ENCODE results near the gene TMEM63B.
"Not testable (repeated sequence)": the region's sequence is repeated elsewhere in the genome, so short reads cannot be mapped to it uniquely, and the experiment has no call there.

Gene TMEM63B

DNA sequence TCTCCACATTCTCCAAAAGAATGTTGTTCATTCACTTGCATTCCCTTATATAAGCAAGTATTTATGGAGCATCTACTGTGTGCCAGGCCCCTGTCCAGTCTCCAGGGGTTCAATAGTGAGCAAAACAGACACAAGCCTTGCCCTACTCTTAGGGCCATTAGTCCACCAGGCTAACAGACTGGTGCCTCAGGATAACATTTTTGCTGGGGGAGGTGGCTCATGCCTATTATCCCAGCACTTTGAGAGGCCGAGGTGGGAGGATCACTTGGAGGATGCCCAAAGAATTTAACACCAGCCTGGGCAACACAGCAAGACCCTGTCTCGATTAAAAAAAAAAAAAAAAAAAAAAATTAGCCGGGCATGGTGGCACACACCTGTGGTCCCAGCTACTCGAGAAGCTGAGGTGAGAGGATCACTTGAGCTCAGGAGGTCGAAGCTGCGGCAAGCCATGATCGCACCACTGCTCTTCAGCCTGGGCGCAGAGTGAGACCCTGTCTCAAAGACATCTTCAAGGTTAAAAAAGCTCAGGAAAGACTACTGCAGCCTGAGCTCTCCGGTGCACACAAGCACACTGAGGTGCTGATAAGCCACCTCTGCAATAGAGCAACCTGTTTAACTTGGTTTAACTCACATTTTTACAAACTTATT is 51.2 kb downstream of the TMEM63B start:
- POLR2A ChIA-PET, result no interaction called here
- TF ChIP-seq NFRKB (IDR thresholded peaks at IDR 0.05) (no peak), FOXA1 (IDR thresholded peaks at IDR 0.05) (no peak), BHLHE40 (IDR thresholded peaks at IDR 0.05; ENCODE audit: borderline replicate concordance) (no peak), LEF1 (IDR thresholded peaks at IDR 0.05; ENCODE audit: borderline replicate concordance) (no peak), SP1 (IDR thresholded peaks at IDR 0.05) (no peak), TARDBP (IDR thresholded peaks at IDR 0.05) (no peak)
- no peak for DNase-seq (ENCODE audit: extremely low spot score)
- CTCF ChIA-PET, result no interaction called here

DNA sequence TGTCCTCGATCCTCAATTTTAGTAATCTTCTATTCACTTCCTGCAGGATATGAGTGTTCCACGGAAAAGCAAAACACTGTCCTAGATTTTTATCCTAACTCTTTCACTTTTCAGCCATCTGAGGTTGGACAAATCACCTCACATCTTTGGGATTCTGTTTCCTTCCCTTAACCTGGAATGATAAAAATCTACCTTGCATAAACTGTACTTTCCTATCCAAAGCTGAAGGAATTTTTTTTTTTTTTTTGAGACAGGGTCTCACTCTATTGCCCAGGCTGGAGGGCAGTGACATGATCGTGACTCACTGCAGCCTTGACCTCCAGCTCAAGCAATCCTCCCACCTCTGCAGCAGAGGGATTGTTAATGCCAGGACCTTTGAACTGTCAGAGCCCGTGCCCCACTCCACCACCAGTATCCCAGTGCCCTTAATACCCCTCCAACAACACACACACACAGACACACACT is 51.8 kb downstream of the TMEM63B start:
- CTCF ChIA-PET, result no interaction called here
- POLR2A ChIA-PET, result no interaction called here
- TF ChIP-seq ZNF384 (IDR thresholded peaks at IDR 0.05) (no peak), FOXK2 (IDR thresholded peaks at IDR 0.05) (no peak), CTBP1 (IDR thresholded peaks at IDR 0.05; ENCODE audit: borderline replicate concordance) (no peak), TARDBP (IDR thresholded peaks at IDR 0.05) (no peak)
- DNase-seq (ENCODE audit: extremely low spot score), result no peak

DNA sequence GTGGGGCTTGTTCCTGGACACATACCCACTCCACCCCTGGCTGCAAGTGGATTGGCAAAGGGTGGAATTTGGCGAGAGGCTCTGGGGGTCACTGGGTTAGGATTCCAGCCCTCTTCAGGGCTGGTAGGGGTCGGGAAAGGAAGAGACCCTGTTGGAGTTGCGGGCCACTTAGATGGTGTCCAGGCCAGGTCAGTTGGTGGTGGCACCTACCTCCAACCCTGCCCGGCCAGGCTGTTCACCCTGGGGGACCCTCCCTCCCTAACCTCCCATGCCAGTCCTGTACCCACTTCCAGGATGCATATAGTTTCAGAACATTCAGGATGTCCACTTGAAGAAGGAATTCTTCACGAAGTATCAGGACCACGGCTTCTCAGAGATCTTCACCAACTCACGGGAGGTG is 52.3 kb downstream of the TMEM63B start:
- TF ChIP-seq FOXA1 (IDR thresholded peaks at IDR 0.05), result no peak
- ChIA-PET CTCF (no interaction called here), POLR2A (interaction anchor here (1.1 to 1.5 kb wide), 2 partner anchors 68 to 77 kb away, joined by 3 to 11 read pairs; partner anchors contain the start of gene HSP90AB1)
- no peak for DNase-seq (ENCODE audit: extremely low spot score)

DNA sequence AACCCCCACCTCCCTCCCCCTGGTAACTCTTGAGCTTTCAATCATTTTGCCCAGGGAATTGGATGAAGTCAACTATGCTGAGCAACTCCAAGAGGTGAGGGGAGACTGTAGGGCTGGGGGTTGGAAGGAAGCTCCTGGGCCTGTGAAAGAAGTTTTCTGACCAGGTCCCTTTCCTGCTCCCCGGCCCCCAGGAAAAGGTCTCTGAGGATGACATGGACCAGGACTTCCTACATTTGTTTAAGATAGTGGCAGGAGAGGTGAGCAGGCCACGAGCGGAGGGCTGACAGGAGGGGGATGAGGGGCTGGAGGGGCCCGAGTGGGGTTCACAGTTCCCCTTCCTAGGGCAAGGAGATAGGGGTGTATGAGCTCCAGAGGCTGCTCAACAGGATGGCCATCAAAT is 53.1 kb downstream of the TMEM63B start:
- no peak for DNase-seq (ENCODE audit: extremely low spot score)
- ChIA-PET POLR2A (interaction anchor here (1.1 to 1.5 kb wide), 2 partner anchors 67 to 76 kb away, joined by 3 to 11 read pairs; partner anchors contain the start of gene HSP90AB1), CTCF (interaction anchor here (1.0 kb wide), 1 partner anchor 57 kb away, joined by 3 read pairs; no protein-coding TSS in a partner anchor)
- TF ChIP-seq ARNT (IDR thresholded peaks at IDR 0.05) (no peak), FOXM1 (IDR thresholded peaks at IDR 0.05; ENCODE audit: borderline replicate concordance) (no peak), BHLHE40 (IDR thresholded peaks at IDR 0.05; ENCODE audit: borderline replicate concordance) (no peak), ELF4 (IDR thresholded peaks at IDR 0.05) (no peak), L3MBTL2 (conservative IDR thresholded peaks at IDR 0.05) (no peak), SP1 (IDR thresholded peaks at IDR 0.05) (no peak), HDGF (IDR thresholded peaks at IDR 0.05; ENCODE audit: borderline replicate concordance) (no peak), TARDBP (IDR thresholded peaks at IDR 0.05) (no peak), ZNF384 (IDR thresholded peaks at IDR 0.05) (no peak), CTBP1 (IDR thresholded peaks at IDR 0.05; ENCODE audit: borderline replicate concordance) (no peak), FOXA1 (IDR thresholded peaks at IDR 0.05) (no peak), NFRKB (IDR thresholded peaks at IDR 0.05) (no peak), FOXK2 (IDR thresholded peaks at IDR 0.05) (no peak)
- TF ChIP-seq, protein P1, sequence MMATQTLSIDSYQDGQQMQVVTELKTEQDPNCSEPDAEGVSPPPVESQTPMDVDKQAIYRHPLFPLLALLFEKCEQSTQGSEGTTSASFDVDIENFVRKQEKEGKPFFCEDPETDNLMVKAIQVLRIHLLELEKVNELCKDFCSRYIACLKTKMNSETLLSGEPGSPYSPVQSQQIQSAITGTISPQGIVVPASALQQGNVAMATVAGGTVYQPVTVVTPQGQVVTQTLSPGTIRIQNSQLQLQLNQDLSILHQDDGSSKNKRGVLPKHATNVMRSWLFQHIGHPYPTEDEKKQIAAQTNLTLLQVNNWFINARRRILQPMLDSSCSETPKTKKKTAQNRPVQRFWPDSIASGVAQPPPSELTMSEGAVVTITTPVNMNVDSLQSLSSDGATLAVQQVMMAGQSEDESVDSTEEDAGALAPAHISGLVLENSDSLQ (IDR thresholded peaks at IDR 0.05), result no peak

DNA sequence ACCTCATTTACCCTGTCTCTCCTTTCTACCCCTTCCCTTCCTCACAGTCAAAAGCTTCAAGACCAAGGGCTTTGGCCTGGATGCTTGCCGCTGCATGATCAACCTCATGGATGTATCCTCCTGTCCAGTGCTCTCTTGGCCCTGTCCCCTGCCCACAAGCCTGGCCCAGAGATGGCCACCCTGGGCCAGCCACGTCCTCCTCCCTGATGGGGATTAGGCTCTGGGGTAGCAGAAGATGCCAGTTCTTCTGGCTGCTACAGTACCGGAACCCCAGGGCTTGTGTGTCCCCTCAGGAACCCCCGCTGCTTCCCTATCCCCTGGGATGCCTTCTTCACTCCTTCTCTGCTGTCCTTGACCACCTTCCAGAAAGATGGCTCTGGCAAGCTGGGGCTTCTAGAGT is 53.5 kb downstream of the TMEM63B start:
- ChIA-PET CTCF (interaction anchor here (1.0 kb wide), 1 partner anchor 56 kb away, joined by 3 read pairs; no protein-coding TSS in a partner anchor), POLR2A (interaction anchor here (1.1 to 1.5 kb wide), 2 partner anchors 66 to 76 kb away, joined by 3 to 11 read pairs; partner anchors contain the start of gene HSP90AB1)
- no peak for DNase-seq (ENCODE audit: extremely low spot score)
- TF ChIP-seq, protein P1 (IDR thresholded peaks at IDR 0.05), result no peak
- TF ChIP-seq CTBP1 (IDR thresholded peaks at IDR 0.05; ENCODE audit: borderline replicate concordance) (no peak), TARDBP (IDR thresholded peaks at IDR 0.05) (no peak), ZNF384 (IDR thresholded peaks at IDR 0.05) (no peak)

DNA sequence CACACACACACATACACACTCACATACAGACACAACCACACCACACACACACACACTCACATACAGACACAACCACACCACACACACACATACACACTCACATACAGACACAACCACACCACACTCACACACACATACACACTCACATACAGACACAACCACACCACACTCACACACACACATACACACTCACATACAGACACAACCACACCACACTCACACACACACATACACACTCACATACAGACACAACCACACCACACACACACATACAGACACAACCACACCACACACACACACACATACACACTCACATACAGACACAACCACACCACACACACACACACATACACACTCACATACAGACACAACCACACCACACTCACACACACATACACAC is 54.4 kb downstream of the TMEM63B start:
- DNase-seq (ENCODE audit: extremely low spot score); POLR2A ChIA-PET; CTCF ChIA-PET: not testable (repeated sequence)

DNA sequence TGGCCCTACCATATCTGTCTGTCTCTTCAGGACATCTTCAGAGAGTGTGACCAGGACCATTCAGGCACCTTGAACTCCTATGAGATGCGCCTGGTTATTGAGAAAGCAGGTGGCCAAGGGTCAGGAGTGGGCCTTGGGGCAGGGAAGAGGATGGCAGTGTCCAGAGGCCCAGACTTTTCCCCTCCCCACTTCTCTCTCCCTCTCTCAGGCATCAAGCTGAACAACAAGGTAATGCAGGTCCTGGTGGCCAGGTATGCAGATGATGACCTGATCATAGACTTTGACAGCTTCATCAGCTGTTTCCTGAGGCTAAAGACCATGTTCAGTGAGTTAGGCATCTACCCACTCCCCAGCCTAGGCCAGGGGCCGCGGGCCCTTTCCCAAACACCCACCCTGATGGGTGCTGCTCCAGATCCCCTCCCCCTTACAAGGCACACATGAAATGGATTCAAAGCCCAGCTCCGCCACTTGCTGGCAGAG is 55.6 kb downstream of the TMEM63B start:
- ChIA-PET CTCF (interaction anchor here (1.6 kb wide), 1 partner anchor 10 kb away, joined by 3 read pairs; no protein-coding TSS in a partner anchor), POLR2A (no interaction called here)
- no peak for DNase-seq (ENCODE audit: extremely low spot score)
- no peak for TF ChIP-seq FOXM1 (IDR thresholded peaks at IDR 0.05; ENCODE audit: borderline replicate concordance)
- TF ChIP-seq ZNF384 (IDR thresholded peaks at IDR 0.05), result no peak
- no peak for TF ChIP-seq FOXK2 (IDR thresholded peaks at IDR 0.05)
- TF ChIP-seq HDGF (IDR thresholded peaks at IDR 0.05; ENCODE audit: borderline replicate concordance), result no peak
- TF ChIP-seq L3MBTL2 (conservative IDR thresholded peaks at IDR 0.05), result no peak
- no peak for TF ChIP-seq ARNT (IDR thresholded peaks at IDR 0.05)
- no peak for TF ChIP-seq CTBP1 (IDR thresholded peaks at IDR 0.05; ENCODE audit: borderline replicate concordance)
- TF ChIP-seq LEF1 (IDR thresholded peaks at IDR 0.05; ENCODE audit: borderline replicate concordance), result no peak
- TF ChIP-seq, protein P1 (IDR thresholded peaks at IDR 0.05), result no peak
- no peak for TF ChIP-seq TARDBP (IDR thresholded peaks at IDR 0.05)
- TF ChIP-seq ELF4 (IDR thresholded peaks at IDR 0.05), result no peak
